GM18951 (cell line): ENCODE results near the gene NCCRP1.

Source experiments
- POLR2A ChIP-seq: IDR thresholded peaks from 4 replicates; pipeline ENCODE4 v1.6.1; 2011; ENCODE audit warnings: mild to moderate bottlenecking; ENCODE audit not compliant: insufficient read length, insufficient read depth; ENCODE audit errors: extremely low read depth
- in situ Hi-C: fragments of 300-500 bp; cut with MboI; formaldehyde crosslinking; loops from one replicate; pipeline ENCODE4 v1.12.0; 2022; ENCODE audit warnings: low sequenced_read_pairs, mixed read lengths, inconsistent platforms; ENCODE audit not compliant: unreplicated experiment

The NCCRP1 gene

GRCh38 chr19:39196860-39197562 is at the start of gene NCCRP1:
NCCRP1 (plus strand) TSS chr19:39196964; CDS start chr19:39196983, 19 bp downstream.
- no peak for TF ChIP-seq POLR2A
- in situ Hi-C loops, result no loop called here

- in situ Hi-C loops, result no loop called here
- TF ChIP-seq POLR2A, result no peak
These were observed 49.3 kb upstream of the NCCRP1 start for GRCh38 chr19:39147480-39147879.

GRCh38 chr19:39148939-39149529 is 47.7 kb upstream of the NCCRP1 start:
- in situ Hi-C loops, result no loop called here
- no peak for TF ChIP-seq POLR2A

- in situ Hi-C loops, result no loop called here
These were observed 46.5 kb upstream of the NCCRP1 start for GRCh38 chr19:39150235-39150634.

GRCh38 chr19:39150807-39151600 is 45.8 kb upstream of the NCCRP1 start:
- in situ Hi-C loops, result no loop called here
- no peak for TF ChIP-seq POLR2A

More at GRCh38 chr19:39150235-39150634, 46.5 kb upstream of the NCCRP1 start:
- TF ChIP-seq POLR2A, result no peak

- TF ChIP-seq POLR2A, result no peak
- in situ Hi-C loops, result no loop called here
These were observed 44.7 kb upstream of the NCCRP1 start for GRCh38 chr19:39152066-39152465.

- in situ Hi-C loops, result no loop called here
- TF ChIP-seq POLR2A, result no peak
These were observed 42.6 kb upstream of the NCCRP1 start for GRCh38 chr19:39154100-39154628.

- in situ Hi-C loops, result no loop called here
- TF ChIP-seq POLR2A, result no peak
These were observed 42.1 kb upstream of the NCCRP1 start for GRCh38 chr19:39154629-39155100.

- in situ Hi-C loops, result no loop called here
These were observed 41.6 kb upstream of the NCCRP1 start for GRCh38 chr19:39155114-39155700.

GRCh38 chr19:39155741-39156140 is 41.0 kb upstream of the NCCRP1 start:
- TF ChIP-seq POLR2A, result no peak
- in situ Hi-C loops, result no loop called here

More at GRCh38 chr19:39155114-39155700, 41.6 kb upstream of the NCCRP1 start:
- no peak for TF ChIP-seq POLR2A

- TF ChIP-seq POLR2A, result no peak
- in situ Hi-C loops, result no loop called here
These were observed 40.2 kb upstream of the NCCRP1 start for GRCh38 chr19:39156326-39157230.
